Fibroblast of pulmonary artery (primary cell): ENCODE results near the gene MAP7.

Experiments used
- DNase-seq: peaks from one replicate; pipeline ENCODE4 v3.0.0-alpha.2; 2010; ENCODE audit warnings: low read depth
- H3K4me3 ChIP-seq: replicated peaks from 2 replicates; pipeline ENCODE4 v1.5.1; 2011; ENCODE audit warnings: low read depth, mild to moderate bottlenecking, control low read depth, low read length, moderate library complexity
- CTCF ChIP-seq: IDR thresholded peaks from 2 replicates; pipeline ENCODE4 v1.5.1; 2011; ENCODE audit warnings: mild to moderate bottlenecking, control low read depth, low read length, inconsistent platforms; ENCODE audit errors: missing control alignments

The MAP7 gene

GRCh38 chr6:136361787-136362186, 188.4 kb downstream of the MAP7 start:
- DNase-seq = no peak
- no peak for TF ChIP-seq CTCF
- no peak overlapping the region for H3K4me3 ChIP-seq

DNA sequence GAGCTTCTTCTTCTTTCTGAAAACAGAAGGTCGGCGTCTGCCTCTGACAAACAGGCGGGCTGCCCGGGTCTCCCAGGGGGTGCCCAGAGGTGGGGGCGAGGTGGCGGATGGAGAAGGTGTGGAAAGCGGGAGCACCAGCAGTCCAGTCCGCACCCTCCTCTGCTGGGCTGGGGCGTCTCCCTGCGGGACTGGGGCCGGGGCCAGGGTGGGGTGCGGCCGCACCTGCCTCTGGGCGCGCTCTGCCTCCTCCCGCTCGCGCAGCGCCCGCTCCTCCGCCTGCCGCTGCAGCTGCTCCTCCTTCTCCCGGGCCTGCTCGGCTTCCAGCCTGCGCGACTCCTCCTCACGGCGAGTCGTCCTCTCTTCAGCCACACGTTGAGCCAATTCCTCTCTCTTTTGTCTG, 189.4 kb downstream of the MAP7 start:
- TF ChIP-seq CTCF = no peak
- DNase-seq = no peak
- H3K4me3 ChIP-seq = no peak overlapping the region

DNA sequence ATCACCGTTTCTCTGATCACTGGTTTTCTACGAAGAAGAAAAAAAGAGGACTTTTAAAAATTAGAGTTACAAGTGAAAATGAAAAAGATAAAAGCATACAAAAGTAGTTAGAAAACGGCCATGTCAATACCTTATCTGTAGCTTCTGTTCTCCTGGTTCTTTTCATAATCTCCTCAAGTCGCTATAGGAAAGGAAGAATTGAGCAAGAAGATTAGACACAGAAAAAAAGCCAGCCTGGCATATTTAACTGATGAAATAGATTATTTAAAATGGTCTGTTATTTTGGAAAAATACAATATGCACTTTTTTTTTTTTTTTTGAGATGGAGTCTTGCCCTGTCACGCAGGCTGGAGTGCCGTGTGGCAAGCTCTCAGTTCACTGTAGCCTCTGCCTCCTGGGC, 190.4 kb downstream of the MAP7 start:
- no peak overlapping the region for H3K4me3 ChIP-seq
- no peak for TF ChIP-seq CTCF
- no peak for DNase-seq

DNA sequence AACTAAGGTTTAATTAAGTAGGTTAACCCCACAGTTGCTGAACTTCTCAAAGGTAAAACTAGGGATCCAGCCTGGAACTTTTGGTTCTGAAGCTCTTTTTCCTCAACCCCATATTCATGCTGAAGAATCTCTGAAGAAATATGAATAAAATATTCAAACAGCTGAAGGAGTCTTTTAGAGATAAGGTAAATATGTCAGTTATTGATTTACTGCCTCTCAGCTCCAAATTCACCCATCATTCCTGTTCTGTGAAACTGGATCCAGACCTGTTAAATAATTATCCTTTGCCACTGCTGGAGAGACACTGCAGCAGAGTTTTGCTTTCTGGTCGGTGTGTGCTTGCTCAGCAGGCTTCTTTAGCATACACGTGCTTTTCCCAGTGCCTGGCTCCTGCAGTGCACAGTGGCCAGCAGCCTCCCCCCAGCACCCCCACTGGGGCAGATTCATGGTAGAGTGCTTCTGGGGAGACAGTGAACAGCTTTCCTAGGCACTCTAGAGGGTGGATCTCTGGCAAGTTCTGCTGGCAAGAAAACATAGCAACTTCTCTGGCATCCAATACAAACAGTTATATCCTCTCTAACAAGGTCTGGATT, 198.6 kb downstream of the MAP7 start:
- no peak for TF ChIP-seq CTCF
- no peak overlapping the region for H3K4me3 ChIP-seq
- DNase-seq = no peak

GRCh38 chr6:136350914-136351313, 199.3 kb downstream of the MAP7 start:
- DNase-seq = no peak
- no peak overlapping the region for H3K4me3 ChIP-seq
- TF ChIP-seq CTCF = no peak

DNA sequence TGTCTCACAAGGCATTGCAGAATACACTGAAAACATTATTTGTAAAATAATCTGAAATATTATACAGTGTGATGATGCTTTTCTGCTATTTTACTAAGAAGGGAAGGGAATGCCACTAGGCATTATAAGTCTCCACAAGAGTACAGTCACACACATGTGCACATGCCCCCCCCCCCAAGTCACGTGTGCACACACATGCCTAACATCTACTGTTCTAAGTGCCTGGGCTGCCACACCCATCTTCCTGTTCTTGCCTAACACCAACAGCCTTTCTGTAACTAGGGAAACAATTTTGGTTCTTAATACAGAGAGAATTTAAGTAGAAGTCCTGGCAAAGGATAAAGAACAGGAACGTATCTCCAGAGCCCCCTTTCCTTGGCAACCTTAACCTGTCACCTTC, 202.4 kb downstream of the MAP7 start:
- DNase-seq = no peak
- H3K4me3 ChIP-seq = no peak overlapping the region
- TF ChIP-seq CTCF = no peak

DNA sequence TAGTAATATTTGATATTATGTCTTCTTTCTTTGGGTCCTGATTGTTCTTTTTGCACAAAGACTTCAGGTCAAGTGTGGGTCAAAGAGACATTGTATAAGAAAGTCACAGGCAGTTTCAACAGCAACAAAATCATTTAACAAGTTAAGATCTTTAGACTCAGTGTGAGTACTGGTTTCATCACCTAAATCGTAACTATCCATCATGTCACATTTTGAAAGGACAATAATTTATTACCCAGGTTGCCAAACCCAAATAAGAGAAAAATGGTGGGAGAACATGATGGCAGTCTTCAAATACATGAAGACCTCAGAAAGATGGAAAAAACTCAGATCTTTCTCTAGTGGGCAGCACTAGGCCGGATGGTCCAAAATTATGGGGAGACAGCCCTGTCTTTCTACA, 205.1 kb downstream of the MAP7 start:
- no peak for TF ChIP-seq CTCF
- no peak overlapping the region for H3K4me3 ChIP-seq
- no peak for DNase-seq
